Measurements from ENCODE around the gene TSPAN2.

DNA sequence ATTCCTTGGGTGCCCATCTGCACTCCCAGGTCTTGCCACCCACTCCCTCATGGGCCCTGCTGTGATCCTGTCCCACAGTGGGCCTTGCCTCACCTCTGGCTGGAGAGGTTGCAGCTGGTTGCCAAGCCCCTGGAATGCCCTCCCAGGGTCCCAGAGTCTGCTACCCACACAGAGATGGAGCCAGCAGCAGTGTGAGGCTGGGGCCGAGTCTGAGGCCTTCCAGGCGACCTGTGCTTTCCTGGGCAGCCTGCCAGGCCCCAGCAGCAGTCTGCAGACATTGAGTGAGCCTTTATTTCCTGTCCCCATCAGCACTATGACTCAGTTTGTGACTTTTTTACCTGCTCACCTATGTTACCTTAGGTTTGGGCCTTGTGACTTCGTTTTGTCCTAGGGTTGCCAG, 25.0 kb upstream of the TSPAN2 start:
- TF ChIP-seq CTCF (IDR thresholded peaks at IDR 0.05 in 8 of 11, conservative IDR thresholded peaks at IDR 0.05 in 3 of 11) (no peak), POLR2A (IDR thresholded peaks at IDR 0.05) (no peak), POLR2AphosphoS5 (IDR thresholded peaks at IDR 0.05) (no peak)
